GM04503 (cell line): ENCODE data around the gene LY6G6F.

Experiments used
- DNase-seq: peaks from one replicate; pipeline ENCODE4 v3.0.0-alpha.2; 2012; ENCODE audit warnings: low read depth

The LY6G6F gene

DNA sequence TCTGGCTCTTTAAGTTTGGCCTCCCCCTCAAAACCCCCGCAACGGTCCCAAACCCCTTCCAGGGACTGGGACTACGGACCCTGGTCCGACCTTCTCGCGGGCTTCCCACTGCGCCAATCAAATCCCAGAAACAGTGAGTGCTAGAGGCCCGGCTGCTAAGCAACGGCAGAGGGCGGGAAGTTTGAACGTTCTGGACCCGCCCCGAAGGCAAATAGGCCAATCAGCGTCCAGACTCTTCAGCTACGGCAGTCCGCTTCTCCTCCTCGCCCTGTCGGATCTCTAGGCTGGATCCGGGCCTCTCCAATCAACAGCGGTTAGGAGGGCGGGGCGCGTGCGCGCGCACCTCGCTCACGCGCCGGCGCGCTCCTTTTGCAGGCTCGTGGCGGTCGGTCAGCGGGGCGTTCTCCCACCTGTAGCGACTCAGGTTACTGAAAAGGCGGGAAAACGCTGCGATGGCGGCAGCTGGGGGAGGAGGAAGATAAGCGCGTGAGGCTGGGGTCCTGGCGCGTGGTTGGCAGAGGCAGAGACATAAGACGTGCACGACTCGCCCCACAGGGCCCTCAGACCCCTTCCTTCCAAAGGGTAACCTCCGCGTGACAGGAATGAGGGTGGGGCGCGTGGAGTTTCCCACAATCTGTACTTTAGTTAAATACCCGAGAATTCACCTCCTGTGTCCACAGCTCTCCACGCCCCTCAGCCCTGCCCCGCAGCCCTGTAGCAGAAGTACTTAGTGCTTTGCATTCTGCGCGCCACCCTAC is 33.2 kb downstream of the LY6G6F start, which contains the start of gene MSH5:
Gene MSH5, plus strand, starts transcription at position 367 of the 758 bp plus-strand sequence. CDS start 462 bp downstream, outside the sequence.
- peak; percentile 94 for DNase-seq

DNA sequence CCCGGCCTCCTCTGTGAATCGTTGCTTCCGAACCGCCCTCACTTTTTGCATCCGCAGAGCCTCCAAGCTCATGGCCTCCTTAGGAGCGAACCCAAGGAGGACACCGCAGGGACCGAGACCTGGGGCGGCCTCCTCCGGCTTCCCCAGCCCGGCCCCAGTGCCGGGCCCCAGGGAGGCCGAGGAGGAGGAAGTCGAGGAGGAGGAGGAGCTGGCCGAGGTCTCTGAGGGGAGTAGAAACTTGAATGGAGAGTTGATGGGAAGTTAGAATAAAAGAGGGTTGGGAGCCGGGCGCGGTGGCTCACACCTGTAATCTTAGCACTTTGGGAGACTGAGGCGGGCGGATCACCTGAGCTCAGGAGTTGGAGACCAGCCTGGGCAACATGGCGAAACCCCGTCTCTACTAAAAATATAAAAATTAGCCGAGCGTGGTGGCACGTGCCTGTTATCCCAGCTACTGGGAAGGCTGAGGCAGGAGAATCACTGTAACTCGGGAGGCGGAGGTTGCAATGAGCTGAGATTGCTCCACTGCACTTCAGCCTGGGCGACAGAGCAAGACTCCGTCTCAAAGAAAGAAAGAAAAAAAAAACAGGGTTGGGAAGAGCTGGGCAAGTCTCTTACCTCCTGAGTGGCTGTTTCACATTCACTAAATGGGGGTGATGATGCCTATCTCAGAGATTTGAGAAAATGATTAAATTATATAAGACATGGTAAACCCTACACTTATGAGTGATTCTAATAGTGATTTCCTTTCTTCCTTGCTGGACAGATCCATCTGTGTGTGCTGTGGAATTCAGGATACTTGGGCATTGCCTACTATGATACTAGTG is 33.9 kb downstream of the LY6G6F start:
- DNase-seq = no peak

DNA sequence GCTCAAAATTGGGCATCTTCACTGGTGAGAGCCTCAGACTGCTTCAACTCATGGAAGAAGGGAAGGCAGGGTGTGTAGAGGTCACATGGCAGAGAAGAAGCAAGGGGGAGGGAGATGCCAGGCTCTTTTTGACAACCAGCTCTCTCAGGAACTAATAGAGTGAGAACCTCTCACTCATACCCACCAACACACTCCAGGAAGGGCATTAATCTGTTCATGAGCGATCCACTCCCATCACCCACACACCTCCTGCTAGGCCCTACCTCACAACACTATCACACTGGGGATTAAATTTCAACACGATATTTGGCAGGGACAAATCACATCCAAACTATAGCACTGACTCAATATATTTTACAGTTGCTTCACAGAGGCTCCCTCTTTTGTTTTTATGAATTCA is 35.1 kb downstream of the LY6G6F start:
- no peak for DNase-seq

DNA sequence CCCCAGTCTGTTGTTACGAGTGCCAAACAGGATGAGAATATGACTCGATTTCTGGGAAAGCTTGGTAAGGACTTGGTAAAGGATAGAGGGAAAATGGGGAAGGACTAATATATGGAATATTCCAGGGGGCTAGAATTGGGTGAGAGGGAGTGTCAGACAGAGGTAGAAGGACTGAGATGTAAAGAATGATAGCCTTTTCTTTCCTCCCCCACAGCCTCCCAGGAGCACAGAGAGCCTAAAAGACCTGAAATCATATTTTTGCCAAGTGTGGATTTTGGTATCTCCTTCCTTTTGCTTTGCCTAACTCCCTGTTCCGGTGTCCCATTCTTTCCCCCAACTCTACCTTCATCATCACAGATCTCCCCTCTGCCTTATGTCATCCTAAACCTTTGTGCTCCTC is 36.2 kb downstream of the LY6G6F start:
- DNase-seq = no peak

DNA sequence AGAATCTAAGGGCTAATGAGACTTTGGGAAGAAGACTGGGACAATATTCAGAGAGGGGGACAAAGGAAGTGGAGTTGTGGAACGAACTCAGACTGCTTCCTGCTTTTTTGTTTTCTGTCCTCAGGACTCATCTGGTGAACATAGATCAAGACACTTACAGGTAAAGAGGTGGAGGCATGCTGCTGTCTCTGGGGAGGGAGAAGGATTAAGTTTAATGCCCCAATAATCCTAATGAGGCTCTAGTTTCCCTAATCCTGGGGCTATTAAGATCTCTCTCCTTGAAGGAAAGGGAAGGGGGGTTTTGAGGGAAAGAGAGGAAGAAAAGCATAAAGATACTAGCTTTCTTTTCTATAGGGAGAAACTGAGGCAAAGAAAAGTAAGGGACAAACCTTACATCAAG is 37.8 kb downstream of the LY6G6F start:
- no peak for DNase-seq

DNA sequence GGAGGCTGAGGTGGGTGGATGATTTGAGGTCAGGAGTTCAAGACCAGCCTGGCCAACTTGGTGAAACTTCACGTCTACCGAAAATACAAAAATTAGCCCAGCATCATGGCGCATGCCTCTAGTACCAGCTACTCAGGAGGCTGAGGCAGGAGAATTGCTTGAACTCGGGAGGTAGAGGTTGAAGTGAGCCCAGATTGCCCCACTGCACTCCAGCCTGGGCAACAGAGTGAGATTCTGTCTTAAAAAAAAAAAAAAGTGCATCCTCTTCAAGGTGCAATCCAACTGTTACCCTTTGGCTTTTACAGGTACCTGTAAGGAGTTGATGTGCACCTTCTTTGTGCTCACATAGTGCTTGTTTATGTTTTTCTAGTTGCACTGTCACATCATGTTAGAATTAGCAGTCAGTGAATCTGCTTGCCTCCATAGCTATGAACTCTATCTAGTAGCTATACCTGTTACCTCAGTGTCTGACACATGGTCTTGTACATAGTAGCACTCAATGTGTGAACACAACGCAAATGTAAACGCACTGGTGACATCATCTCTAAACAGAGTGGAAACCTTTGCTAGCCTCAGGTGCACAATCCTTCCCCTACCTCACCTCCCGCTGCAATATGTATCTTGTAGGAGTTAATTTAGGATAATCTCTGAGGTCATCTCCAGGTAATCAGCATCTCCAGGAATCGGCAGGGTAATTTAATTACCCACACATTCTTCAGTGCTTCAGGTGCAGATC is 42.8 kb downstream of the LY6G6F start:
- no peak for DNase-seq

DNA sequence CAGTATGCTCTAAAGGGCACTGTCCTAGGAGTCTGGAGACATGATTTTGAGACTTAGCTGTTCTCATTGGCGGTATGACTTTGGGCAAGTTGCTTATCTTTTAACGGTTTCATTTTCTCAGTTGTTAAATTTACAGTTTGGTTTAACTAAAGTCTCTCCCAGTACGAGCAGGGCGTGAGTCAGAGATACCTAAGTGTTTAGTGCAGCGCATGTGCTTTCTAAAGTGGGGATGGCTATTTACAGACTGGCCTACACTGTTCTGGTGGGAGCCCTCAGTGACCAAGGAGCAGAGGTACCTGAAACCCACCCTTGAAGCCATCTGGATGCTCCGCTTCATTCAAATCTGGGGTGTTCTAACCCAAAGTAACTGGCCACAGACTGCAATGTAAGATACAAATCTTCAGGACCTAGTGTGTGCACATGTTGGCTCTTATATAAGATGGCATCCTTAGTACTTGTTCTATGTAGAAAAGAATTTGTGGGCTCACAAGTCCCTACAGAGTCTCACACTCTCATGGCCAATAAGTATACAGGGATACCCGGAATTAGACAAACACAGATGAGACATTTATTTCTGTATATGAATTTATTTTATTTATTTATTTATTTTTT is 43.9 kb downstream of the LY6G6F start:
- DNase-seq = no peak

DNA sequence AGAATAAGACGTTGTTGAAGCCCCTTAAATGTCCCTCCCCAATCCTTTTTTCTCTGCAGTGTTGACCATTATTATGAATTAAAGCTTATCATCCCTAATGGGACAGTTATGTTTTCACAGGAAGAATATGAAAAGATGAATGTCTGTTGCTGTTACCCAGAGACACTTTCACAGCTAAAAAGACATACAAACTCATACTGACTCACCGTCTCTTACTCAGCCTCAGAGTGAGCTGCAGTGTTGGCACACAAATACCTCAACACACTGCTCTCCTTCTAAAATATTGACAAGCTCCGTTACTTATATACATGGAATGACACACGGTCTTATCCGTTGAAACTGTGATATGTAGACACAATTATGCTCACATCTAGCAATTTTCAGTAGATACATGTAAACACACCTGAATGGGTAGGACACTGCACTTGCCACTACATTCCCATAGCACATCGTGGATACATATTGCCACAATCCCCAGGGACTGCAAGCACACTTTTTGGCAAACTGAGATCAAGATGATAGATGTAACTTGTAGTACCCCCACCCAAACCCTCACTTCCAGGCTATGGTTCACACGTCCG is 46.2 kb downstream of the LY6G6F start:
- no peak for DNase-seq

DNA sequence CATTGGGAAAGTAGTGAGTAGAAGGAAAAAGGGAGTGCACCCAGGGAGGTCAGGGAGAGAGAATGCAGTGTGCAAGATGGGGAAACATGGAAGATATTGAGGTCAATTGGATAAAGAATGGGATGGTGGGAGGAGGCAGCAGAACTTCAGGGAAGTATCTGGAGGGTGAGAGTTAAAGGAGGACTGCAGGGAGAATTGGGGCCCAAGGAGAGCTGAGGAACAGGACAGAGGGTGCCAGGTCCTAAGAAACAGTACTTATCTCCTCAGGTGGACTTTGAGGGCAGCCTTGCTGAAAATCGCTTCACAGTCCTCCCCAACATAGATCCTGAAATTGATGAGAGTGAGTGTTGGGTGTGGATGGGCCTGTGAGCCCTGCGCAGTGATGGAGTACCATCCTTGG is 51.6 kb downstream of the LY6G6F start:
- no peak for DNase-seq
